IPS-NIHi7 (cell line): Measurements from ENCODE around the gene LRRC8A.
"Not testable (repeated sequence)": the region's sequence is repeated elsewhere in the genome, so short reads cannot be mapped to it uniquely, and the experiment has no call there.

Experiments
- DNase-seq: peaks from one replicate; pipeline ENCODE4 v3.0.0; 2012; ENCODE audit warnings: mixed read lengths; ENCODE audit errors: extremely low spot score

The LRRC8A gene

DNA sequence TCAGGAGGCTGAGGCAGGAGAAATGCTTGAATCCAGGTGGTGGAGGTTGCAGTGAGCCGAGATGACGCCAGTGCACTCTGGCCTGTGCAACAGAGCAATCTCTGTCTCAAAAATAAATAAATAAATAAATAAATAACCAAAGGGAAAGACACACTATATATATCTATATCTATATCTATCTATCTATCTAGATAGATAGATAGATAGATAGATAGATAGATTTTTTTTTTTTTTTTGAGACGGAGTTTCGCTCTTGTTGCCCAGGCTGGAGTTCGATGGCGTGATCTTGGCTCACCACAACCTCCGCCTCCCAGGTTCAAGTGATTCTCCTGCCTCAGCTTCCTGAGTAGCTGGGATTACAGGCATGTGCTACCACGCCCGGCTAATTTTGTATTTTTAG is 79.5 kb downstream of the LRRC8A start:
- DNase-seq = not testable (repeated sequence)
